ENCODE results near the gene PLS1.

GRCh38 chr3:142723665-142723967 lies 127.4 kb downstream of the PLS1 start:
- TF ChIP-seq CTCF (IDR thresholded peaks at IDR 0.05; ENCODE audit: low read length) (no peak), EZH2 (IDR thresholded peaks at IDR 0.05; ENCODE audit: borderline replicate concordance, low read length) (no peak)
